RWPE1 (cell line): ENCODE measurements around the gene SNTG2.

Source experiments
- CTCF ChIA-PET: fragments of 350-600 bp; sonication (Branson Sonifier 250); formaldehyde crosslinking; extraction: SDS; loops from one replicate; lab custom pipeline; 2021; lab: Yijun Ruan, JAX
- POLR2A ChIA-PET: fragments of 400-600 bp; formaldehyde crosslinking; extraction: SDS; loops from one replicate; lab custom pipeline; 2020; ENCODE audit warnings: antibody characterized with exemption; ENCODE audit not compliant: low non-redundant PET; lab: Yijun Ruan, JAX
- DNase-seq: peaks from one replicate; pipeline ENCODE4 v3.0.0; 2012; ENCODE audit warnings: low spot score
- H3K27ac ChIP-seq: fragments of 450-650 bp; 2 replicates; pipeline ENCODE4 v1.5.1; 2017
- TF ChIP-seq, protein P1 (sequence below): fragments of 450-650 bp; conservative IDR thresholded peaks from 2 replicates; pipeline ENCODE4 v1.5.1; 2017; ENCODE audit warnings: low read depth, mild to moderate bottlenecking

SNTG2 gene

DNA sequence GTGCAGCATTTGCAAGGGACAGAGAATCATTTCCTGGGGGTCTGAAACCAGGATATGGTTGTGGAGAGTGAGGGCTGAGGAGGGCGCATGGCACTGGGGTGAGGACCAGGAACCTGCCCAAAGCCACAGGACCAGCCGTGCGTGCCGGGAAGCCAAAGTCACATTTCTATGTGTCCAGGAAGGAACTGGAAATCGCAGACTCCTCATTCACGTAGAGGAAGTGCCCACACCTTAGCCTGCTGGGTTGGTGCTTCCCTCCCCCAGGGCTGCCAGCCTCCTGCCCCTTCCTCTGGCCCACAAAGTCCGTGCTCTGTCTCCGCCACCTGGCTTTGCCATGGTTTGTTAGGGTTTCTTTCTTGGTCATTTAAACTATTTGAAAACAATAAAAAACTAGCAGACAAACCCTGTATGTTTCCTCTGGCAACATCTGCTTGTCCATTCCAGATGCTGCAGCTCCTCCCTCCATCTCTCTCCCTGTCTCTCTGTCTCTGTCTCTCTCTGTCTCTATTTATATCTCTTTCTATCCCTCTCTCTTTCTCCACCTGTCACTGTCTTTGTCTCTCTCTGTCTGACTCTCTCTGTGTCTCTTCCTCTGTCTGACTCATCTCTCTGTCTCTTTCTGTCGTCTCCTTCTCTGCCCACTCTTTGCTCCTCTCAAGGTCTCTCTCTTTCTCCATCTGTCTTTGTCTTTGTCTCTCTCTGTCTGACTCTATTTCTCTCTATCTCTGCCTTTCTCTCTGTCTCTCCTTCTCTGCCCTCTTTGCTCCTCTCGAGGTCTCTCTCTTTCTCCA, 299.4 kb downstream of the SNTG2 start:
- ChIA-PET POLR2A (no interaction called here), CTCF (no interaction called here)
- H3K27ac ChIP-seq: no peak overlapping the region
- no peak for DNase-seq
- TF ChIP-seq, protein P1, sequence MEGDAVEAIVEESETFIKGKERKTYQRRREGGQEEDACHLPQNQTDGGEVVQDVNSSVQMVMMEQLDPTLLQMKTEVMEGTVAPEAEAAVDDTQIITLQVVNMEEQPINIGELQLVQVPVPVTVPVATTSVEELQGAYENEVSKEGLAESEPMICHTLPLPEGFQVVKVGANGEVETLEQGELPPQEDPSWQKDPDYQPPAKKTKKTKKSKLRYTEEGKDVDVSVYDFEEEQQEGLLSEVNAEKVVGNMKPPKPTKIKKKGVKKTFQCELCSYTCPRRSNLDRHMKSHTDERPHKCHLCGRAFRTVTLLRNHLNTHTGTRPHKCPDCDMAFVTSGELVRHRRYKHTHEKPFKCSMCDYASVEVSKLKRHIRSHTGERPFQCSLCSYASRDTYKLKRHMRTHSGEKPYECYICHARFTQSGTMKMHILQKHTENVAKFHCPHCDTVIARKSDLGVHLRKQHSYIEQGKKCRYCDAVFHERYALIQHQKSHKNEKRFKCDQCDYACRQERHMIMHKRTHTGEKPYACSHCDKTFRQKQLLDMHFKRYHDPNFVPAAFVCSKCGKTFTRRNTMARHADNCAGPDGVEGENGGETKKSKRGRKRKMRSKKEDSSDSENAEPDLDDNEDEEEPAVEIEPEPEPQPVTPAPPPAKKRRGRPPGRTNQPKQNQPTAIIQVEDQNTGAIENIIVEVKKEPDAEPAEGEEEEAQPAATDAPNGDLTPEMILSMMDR: no peak

DNA sequence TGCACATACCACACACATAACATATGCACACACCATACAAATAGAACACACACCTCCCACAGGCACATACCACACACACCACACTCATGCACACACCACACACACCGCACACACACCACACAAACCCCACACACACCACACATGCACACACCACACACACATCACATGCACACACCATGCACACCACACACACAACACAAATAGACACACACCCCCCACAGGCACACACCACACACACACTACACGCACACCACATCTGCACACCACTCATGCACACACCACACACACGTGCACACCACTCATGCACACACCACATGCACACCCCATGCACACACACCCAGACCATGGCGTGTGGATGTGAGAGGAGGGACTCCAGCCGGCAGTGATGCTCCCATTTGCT, 300.9 kb downstream of the SNTG2 start:
- DNase-seq: no peak
- TF ChIP-seq, protein P1: no peak
- POLR2A ChIA-PET: no interaction called here
- CTCF ChIA-PET: no interaction called here
- no peak overlapping the region for H3K27ac ChIP-seq

DNA sequence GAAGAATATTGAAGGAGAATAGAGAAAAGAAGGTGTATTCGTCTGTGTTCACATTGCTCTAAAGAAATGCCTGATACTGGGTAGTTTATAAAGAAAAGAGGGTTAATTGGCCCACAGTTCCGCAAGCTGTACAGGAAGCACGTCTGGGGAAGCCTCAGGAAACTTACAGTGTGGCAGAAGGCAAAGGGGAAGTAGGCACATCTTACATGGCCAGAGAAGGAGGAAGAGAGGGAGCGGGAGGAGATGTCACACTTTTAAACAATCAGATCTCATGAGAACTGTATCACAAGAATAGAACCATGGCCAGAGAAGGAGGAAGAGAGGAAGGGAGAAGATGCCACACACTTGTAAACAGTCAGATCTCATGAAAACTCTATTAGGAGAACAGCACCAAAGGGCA, 303.0 kb downstream of the SNTG2 start:
- CTCF ChIA-PET: no interaction called here
- DNase-seq: no peak
- TF ChIP-seq, protein P1: no peak
- H3K27ac ChIP-seq: no peak overlapping the region
- POLR2A ChIA-PET: no interaction called here

DNA sequence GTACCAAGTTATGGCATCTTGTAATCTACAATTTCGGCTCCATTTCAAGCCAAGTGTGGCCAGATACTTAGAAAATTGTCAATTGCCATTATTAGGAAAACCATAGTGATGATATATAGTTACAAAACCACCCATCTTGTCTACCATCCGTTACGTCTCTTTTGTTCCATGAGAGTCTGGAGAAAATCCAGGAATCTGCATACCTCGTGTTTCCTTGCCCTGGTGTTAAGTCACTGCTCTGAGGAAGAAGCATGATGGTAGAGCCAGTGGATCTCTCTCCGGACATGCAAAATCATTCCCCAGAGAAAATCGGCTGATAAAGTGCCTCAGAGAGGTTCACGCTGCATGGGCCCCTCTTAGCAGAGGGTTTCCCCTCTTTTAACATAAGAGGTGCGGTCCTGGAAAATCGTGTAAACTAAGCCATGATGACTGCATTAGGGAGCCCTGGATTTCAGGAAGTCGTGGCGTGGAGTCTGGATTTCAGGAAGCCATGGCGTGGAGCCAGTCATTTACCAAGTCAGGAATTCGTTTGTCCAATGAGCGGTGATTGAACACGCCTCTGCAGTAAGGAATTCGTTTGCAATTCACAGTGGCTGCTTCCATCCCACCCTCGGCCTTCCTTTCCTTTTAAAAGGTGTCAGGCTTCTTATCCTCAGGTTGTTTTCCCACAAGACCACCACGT, 304.2 kb downstream of the SNTG2 start:
- ChIA-PET POLR2A (no interaction called here), CTCF (no interaction called here)
- no peak overlapping the region for H3K27ac ChIP-seq
- TF ChIP-seq, protein P1: no peak
- DNase-seq: no peak

DNA sequence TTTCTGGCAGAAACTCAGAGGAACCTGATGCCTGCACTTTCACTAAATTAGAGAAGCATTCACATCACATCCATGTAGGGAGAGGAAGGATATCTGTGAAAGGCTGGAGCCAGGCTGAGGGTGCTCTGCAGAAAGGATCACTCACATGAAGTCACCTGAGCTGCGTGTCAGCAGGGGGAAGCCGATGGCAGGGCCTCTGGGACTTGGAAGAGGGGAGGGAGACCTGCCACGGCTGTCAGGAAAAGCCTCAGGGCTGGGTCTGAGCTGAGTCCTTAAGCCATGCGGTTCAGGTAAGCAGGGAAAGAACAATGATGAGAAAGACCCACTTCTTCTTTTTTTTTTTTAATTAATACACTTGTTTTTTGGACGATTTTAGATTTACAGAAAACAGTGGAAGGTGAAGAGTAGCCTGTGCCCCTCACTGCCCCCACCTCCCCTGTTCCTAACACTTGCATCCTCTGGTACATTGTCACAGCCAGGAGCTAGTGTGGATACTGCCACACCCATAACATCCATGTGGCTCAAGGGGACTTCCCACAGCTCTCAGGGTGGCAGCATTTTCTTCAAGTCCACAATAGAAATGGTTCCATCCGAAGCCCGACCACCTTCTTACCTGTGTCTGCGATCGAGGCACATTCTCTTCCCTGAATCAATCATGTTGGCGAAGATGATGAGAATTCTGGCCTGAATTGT, 306.1 kb downstream of the SNTG2 start:
- no peak for DNase-seq
- CTCF ChIA-PET: interaction anchor here (0.6 kb wide), 1 partner anchor 1996 kb away, joined by 3 read pairs; no protein-coding TSS in a partner anchor
- POLR2A ChIA-PET: no interaction called here
- TF ChIP-seq, protein P1: no peak
- H3K27ac ChIP-seq: no peak overlapping the region

DNA sequence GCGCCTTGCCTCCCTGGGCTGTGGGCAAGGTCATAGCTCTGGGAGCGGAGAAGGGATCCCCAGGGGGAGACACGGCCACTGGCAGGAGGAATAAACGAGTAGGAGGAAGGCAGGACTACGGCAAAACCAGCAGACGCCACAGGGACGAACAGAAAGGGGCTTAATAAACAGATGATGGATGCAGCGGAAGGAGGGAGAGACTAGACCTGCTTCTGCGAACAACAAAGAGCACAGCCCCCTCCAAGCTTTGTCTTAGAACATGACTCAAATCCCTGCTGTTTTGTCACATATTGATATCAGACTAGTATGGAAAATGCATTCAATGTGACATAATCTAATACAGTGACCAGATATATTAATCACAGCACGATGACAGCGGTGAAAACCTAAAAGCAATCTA, 306.7 kb downstream of the SNTG2 start:
- TF ChIP-seq, protein P1: no peak
- DNase-seq: no peak
- no peak overlapping the region for H3K27ac ChIP-seq
- POLR2A ChIA-PET: no interaction called here
- CTCF ChIA-PET: no interaction called here
